ENCODE measurements around the gene RBM3.
A peak's percentile ranks its signal among the peaks of the same experiment; 100 is the strongest.

The RBM3 gene

GRCh38 chrX:48538641-48539344 lies 35.5 kb upstream of the RBM3 start:
- TF ChIP-seq POLR2A (IDR thresholded peaks at IDR 0.05; ENCODE audit: extremely low read depth, insufficient read length) (no peak), MAX (IDR thresholded peaks at IDR 0.05; ENCODE audit: low read depth, low read length) (no peak), CTCF (IDR thresholded peaks at IDR 0.05; ENCODE audit: low read depth, low read length) (no peak)
- no peak for DNase-seq (ENCODE audit: low read depth)
- peak overlapping the region; percentile 49 for H3K4me3 ChIP-seq (ENCODE audit: low read depth, low read length)

- TF ChIP-seq MYC (IDR thresholded peaks at IDR 0.05; ENCODE audit: low read depth, low read length): peak; percentile 36; the same call in 1 of the 2 replicates
- TF ChIP-seq CTCF (IDR thresholded peaks at IDR 0.05; ENCODE audit: low read depth, low read length): peak; percentile 29
- TF ChIP-seq MAX (IDR thresholded peaks at IDR 0.05; ENCODE audit: low read depth, low read length): peak; percentile 67
- peak; percentile 55 for TF ChIP-seq POLR2A (IDR thresholded peaks at IDR 0.05; ENCODE audit: extremely low read depth, insufficient read length)
- peak within 1 kb of the TSS; percentile 61 for H3K4me3 ChIP-seq (ENCODE audit: low read depth, low read length)
- peak; percentile 97 for DNase-seq (ENCODE audit: low read depth)
Measured at GRCh38 chrX:48539345-48540027, 34.8 kb upstream of the RBM3 start, which contains the start of gene TBC1D25. TSS of gene TBC1D25 (plus strand) at chrX:48539714. CDS start at chrX:48539798, 84 bp downstream.

- TF ChIP-seq MAX (IDR thresholded peaks at IDR 0.05; ENCODE audit: low read depth, low read length) (no peak), CTCF (IDR thresholded peaks at IDR 0.05; ENCODE audit: low read depth, low read length) (no peak), MYC (IDR thresholded peaks at IDR 0.05; ENCODE audit: low read depth, low read length) (no peak), POLR2A (IDR thresholded peaks at IDR 0.05; ENCODE audit: extremely low read depth, insufficient read length) (no peak)
- no peak for DNase-seq (ENCODE audit: low read depth)
- peak overlapping the region; percentile 61 for H3K4me3 ChIP-seq (ENCODE audit: low read depth, low read length)
Measured at GRCh38 chrX:48540028-48540375, 34.3 kb upstream of the RBM3 start.

GRCh38 chrX:48540480-48540879 lies 33.8 kb upstream of the RBM3 start:
- peak overlapping the region; percentile 61 for H3K4me3 ChIP-seq (ENCODE audit: low read depth, low read length)
- DNase-seq (ENCODE audit: low read depth): no peak
- TF ChIP-seq CTCF (IDR thresholded peaks at IDR 0.05; ENCODE audit: low read depth, low read length): no peak
- no peak for TF ChIP-seq MYC (IDR thresholded peaks at IDR 0.05; ENCODE audit: low read depth, low read length)
- TF ChIP-seq MAX (IDR thresholded peaks at IDR 0.05; ENCODE audit: low read depth, low read length): no peak
- no peak for TF ChIP-seq POLR2A (IDR thresholded peaks at IDR 0.05; ENCODE audit: extremely low read depth, insufficient read length)

GRCh38 chrX:48541140-48541814 lies 33.0 kb upstream of the RBM3 start:
- DNase-seq (ENCODE audit: low read depth): no peak
- H3K4me3 ChIP-seq (ENCODE audit: low read depth, low read length): no peak overlapping the region
- TF ChIP-seq MYC (IDR thresholded peaks at IDR 0.05; ENCODE audit: low read depth, low read length): no peak
- no peak for TF ChIP-seq CTCF (IDR thresholded peaks at IDR 0.05; ENCODE audit: low read depth, low read length)
- no peak for TF ChIP-seq MAX (IDR thresholded peaks at IDR 0.05; ENCODE audit: low read depth, low read length)
- TF ChIP-seq POLR2A (IDR thresholded peaks at IDR 0.05; ENCODE audit: extremely low read depth, insufficient read length): no peak

All from NB4 (cell line).